Hair follicle dermal papilla cell (primary cell): ENCODE measurements around the gene THOC6. TPM values are rescaled to one million over a fixed set of nuclear protein-coding genes. Genes with fewer than 3 reads are reported as not detected.

Source experiments
- small RNA-seq: library from RNA; depleted of rRNA; stranded (forward); fragments of <200 nt; gene quantifications from one replicate; pipeline ENCODE3, GENCODE V24; 2012
- total RNA-seq: library from RNA; depleted of rRNA; stranded (reverse); fragments of >200 nt; gene quantifications from 2 replicates; pipeline ENCODE4 v1.2.3, GENCODE V29; 2012

Gene THOC6
- 32.0 and 35.0 TPM in 2 replicates for total RNA-seq

DNA sequence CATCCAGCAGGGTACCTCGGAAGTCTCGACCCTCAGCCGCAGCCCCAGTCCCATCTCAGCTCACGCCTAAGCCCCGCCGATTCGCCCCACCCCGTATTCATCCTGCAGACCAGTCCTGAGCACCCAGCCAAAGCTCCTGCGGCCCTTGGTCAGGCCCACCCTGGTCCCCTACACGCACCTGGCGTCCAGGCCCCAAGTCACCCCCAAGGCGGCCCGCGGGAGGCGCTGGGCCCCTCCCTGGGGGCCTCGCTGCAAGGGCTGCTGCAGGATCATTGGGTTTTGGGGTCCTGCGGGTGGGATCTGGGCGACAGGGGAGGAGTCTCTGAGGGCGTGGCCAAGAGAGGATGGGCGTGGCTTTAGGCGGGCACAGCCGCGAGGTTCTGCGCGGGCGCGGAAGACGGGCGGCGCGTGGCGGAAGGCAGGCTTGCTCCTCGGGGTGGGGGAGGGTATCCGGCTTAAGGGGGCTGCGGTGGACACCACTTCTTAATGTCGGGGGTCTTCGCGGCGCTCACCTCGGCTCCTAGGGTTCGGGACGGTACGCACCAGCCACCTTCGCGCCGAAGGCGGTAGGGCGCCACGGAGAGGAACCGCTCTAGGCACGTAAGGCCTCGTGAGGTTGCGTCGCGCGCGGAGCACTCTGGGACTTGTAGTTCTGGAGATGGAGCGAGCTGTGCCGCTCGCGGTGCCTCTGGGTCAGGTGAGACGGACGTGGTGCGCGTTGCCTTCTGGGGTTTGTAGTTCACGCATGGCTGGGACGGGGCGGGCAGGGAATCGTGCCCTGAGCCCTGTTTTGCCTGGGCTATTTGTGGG lies at the start of gene THOC6, which contains the start of gene HCFC1R1:
Gene THOC6, plus strand, starts transcription at position 367 of the 810 bp plus-strand sequence. Its CDS starts 292 bp downstream, at position 659.
Gene HCFC1R1, minus strand, starts transcription at position 274 of the 810 bp plus-strand sequence. Its CDS starts 1 bp downstream, at position 273.

DNA sequence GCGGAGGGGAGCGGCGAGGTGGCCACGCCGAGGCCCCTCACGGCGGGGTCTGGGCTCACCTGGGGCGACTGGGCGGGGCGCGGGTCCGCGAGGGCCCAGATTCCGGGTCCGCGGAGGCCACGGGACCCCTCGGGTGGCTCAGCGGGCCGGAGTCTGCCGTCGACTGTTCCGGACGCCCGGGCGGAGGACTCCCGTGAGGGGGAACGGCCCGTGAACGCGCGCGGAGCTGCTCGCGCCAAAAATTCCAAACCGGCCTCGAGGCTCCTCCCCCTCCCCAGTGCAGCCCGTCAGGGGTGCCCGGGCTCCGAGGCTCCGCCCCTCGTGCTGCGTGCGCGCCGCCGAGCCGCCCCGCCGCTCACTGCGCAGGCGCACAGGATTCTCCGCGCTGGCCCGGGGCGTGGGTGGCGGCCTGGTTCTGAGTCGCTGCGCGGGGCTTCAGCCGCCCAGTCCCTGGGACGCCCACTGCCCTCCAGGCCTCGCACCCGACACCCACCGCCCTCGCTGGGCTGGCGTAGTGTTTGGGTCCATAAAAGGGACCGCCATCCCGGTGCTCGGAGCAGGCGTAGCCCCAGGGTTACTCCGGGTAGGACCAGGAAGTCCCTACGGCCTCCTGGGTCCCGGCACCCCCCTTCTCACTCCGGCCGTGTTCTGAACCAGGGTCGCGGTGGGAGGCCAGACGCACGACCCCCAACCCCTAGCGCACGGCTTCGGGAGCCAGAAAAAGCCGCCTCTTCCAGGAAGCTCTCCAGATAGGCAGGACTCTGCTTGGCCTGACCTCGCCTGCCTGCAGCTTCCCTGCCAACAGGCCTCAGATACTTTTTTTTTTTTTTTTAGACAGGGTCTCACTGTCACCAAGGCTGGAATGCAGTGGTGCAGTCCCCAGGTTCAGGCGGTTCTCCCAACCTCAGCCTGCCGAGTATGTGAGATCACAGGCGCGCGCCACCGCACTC lies 43.3 kb upstream of the THOC6 start, which contains the start of gene PKMYT1:
Gene PKMYT1, minus strand, starts transcription at position 220 of the 950 bp plus-strand sequence. CDS start 789 bp downstream, outside the sequence.

DNA sequence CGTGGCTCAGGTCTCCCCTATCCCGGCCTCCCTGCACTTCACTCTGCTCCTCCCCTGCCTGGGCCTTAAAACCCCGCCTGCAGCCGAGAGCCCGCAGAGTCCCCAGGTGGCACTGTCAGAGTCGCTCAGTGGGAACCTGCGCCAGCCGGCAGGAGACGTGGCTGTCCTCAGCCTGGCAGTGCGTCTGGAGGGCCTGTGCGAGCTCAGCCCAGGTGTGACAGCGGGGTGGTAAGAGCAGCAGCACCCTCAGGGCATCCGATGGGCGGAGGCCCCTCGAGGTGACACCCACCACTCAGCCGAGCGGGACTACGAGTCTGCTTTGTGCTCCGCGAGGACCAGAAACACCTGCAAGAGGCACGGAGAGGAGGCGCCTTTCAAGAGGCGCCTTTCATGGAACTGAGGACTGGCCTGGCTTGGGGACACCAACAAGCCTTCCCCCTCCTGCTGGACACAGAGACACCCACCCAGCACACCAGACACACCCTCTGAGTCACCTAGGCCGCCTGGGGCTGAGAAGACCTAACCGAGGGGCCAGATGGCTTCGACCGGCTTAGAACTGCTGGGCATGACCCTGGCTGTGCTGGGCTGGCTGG lies 10.9 kb upstream of the THOC6 start, which contains the start of gene CLDN9:
Gene CLDN9, plus strand, starts transcription at position 96 of the 593 bp plus-strand sequence. Its CDS starts 440 bp downstream, at position 536.

DNA sequence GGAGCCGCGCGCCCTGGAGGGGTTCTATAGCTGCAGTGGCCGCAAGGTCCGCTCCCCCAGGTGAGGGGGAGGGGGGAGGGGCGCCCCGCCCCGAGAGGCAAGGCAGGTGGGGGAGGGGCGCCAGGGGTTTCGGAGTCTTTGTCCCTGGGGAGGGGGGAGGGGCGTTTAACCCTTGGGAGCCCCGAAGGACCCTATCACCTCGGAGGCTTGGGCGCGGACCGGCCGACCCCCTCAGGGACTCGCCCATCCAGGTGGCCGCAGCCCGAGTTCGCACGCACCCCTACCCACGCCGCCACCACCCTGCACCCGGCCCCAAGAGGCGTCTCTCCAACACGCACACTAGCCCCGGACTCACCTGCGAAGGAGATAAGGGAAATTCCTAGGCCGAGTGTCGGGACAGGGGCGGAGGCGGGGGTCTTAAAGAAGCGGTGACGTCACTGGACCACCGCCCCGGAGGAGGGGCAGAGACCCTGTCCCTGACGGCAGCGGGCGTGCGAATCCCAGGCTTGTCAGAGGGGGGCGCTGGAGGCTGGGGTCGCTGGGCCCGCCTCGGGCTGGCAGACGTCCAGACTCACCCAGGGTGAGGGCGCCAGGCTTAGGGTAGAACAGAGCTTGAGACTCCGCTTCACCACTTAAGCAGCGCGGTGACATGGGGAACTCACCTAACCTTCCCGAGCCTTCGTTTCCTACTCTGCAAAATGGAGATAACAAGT lies 5.9 kb upstream of the THOC6 start, which contains the start of gene CLDN6:
Gene CLDN6, minus strand, starts transcription at position 390 of the 713 bp plus-strand sequence. CDS start 2,162 bp downstream, outside the sequence.

DNA sequence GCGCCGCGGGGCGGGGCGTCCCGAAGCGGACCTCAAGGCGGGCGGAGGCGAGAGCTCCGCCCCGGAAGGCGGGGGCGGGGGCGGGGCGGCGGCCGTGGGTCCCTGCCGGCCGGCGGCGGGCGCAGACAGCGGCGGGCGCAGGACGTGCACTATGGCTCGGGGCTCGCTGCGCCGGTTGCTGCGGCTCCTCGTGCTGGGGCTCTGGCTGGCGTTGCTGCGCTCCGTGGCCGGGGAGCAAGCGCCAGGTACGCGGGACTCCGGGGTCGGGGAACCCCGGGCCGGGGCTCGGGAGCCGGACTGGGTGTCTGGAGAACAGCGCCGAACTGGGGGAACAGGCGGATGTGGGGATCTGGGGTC lies 3.6 kb upstream of the THOC6 start, which contains the start of gene TNFRSF12A:
Gene TNFRSF12A, plus strand, starts transcription at position 122 of the 357 bp plus-strand sequence. Its CDS starts 30 bp downstream, at position 152.

DNA sequence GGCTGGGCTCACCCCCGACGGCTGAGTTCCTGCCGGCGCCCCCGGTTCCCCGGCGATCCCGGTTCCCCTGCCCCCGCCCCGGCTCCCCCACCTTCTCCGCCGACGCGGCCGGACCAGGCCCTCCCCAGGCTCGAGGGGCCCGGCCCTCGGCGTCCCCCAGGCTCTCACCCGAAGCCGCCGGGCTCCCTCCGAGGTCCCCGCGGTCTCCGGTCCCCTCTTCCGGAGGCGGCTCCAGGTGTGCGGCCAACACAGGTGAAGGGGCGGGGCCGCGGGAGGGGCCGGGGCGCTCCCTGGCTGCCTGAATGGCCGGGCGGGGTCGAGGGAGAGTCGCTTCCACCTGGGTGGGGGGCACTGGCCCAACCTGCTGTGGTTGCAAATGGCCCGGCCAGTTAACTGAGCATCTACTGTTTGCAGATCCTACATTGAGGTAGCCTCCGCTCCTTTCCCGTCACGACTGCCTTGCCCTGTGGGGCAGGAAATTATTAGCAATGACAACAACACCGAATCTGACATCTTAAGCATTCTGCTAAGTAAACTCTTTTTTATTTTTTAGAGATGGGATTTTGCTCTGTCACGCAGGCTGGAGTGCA lies 13.0 kb downstream of the THOC6 start, which contains the start of gene BICDL2:
Gene BICDL2, minus strand, starts transcription at position 219 of the 590 bp plus-strand sequence. CDS start 1,448 bp downstream, outside the sequence.

DNA sequence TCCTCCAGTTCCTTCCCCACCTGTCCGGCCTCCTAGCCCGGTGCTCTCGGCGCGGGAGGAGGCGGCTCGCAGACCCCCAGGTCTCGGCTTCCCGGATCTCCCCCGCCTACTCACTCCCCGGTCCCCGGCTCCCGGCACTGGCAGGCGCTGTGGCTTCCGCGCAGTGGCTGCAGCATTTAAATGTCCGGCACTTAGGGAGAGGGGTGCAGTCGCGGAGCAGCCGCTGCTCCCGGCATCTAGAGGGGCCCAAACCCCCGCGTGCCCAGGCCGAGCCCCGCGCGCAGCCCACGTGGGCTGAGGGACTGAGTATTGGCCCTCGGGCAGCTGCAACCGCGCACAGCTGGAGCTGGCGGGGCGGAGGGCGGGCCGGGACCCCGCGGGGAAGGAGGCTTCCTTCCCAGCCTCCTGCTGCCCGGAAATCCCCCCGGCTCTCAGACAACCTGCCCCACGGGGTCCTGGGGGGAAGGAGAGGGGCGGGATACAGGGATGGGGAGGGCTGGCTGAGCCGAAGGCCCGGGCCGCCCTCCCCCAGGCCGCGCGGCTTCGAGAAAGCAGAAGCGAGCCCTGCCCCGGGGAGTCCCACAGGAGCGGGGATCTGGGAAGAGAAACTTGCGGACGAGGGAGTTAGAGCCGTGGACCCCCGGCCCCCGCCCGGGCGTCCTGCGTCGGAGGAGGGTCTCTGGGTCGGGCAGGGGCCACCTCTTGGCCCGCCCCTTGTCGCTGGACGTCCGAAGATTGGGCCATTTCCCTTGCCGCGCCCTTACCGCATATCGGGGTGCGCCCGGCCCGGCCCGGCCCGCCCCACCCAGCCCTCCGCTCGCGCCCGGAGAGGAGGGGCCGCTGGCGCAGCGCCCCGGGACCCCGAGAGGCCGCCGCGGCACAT lies 22.2 kb downstream of the THOC6 start, which contains the start of gene MMP25:
Gene MMP25, plus strand, starts transcription at position 804 of the 883 bp plus-strand sequence. CDS start 357 bp downstream, outside the sequence.

DNA sequence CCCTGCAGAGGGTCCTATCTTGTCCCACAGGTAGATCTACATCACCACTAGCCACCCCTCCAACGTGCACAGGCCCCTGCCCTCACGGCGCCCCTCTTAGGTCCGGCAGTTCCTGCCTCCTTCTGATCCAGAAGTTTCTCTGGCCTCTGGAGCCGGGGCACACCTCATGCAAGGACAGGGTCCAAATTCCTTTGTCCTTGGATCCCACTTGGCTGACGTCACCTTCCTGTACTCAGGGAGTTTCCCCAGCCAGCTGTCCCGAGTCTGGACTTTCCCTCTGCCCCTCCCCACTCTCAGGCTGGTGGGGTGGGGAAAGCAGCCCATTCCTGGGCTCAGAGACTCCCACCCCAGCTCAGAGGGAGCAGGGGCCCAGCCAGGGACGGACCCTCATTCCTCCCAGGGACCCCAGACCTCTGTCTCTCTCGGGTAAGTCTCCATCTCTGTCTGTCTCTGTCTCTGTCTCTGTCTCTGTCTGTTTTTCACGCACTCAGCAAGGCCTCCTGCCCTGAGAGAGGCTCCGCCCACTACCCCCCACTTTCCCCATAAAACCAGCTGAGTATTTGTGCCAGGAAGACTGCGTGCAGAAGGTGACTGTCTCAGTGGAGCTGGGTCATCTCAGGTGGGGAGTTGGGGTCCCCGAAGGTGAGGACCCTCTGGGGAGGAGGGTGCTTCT lies 41.4 kb downstream of the THOC6 start, which contains the start of gene IL32:
Gene IL32, plus strand, starts transcription at position 572 of the 673 bp plus-strand sequence. CDS start 172 bp downstream, outside the sequence.

Small RNA genes lying within 50 kb of the gene (small RNA-seq; reads per million reads assigned to genes)
- gene LINC00514 = not detected

Other genes with a start within 250 kb of the THOC6 start
- 177 and 362 TPM in 2 replicates for gene ELOB, start 246.8 kb upstream of the THOC6 start, total RNA-seq
- gene PRSS33, start 236.5 kb upstream of the THOC6 start, total RNA-seq = not detected in 2 replicates
- gene PRSS41, start 225.6 kb upstream of the THOC6 start, total RNA-seq = not detected in 2 replicates
- gene PRSS21, start 206.8 kb upstream of the THOC6 start, total RNA-seq = 0.49 TPM in 1 of 2 replicates, not detected in the other
- not detected in 2 replicates for gene ZG16B, start 193.7 kb upstream of the THOC6 start, total RNA-seq
- not detected in 2 replicates for gene PRSS22, start 165.9 kb upstream of the THOC6 start, total RNA-seq
- 45.9 and 60.1 TPM in 2 replicates for gene FLYWCH2, start 140.8 kb upstream of the THOC6 start, total RNA-seq
- gene FLYWCH1, start 112.1 kb upstream of the THOC6 start, total RNA-seq = 33.8 and 34.7 TPM in 2 replicates
- gene KREMEN2, start 59.8 kb upstream of the THOC6 start, total RNA-seq = not detected in 2 replicates
- gene PAQR4, start 54.7 kb upstream of the THOC6 start, total RNA-seq = 2.6 and 3.3 TPM in 2 replicates
- gene PKMYT1, start 43.6 kb upstream of the THOC6 start, total RNA-seq = 1.9 and 2.2 TPM in 2 replicates
- gene CLDN9, start 11.1 kb upstream of the THOC6 start, total RNA-seq = not detected in 2 replicates
- 0.12 and 0.16 TPM in 2 replicates for gene CLDN6, start 5.9 kb upstream of the THOC6 start, total RNA-seq
- gene TNFRSF12A, start 3.7 kb upstream of the THOC6 start, total RNA-seq = 189 and 267 TPM in 2 replicates
- 36.1 and 43.3 TPM in 2 replicates for gene HCFC1R1, start 93 bp upstream of the THOC6 start, total RNA-seq
- not detected in 2 replicates for gene BICDL2, start 12.9 kb downstream of the THOC6 start, total RNA-seq
- 0.12 and 0.16 TPM in 2 replicates for gene MMP25, start 22.5 kb downstream of the THOC6 start, total RNA-seq
- gene IL32, start 41.6 kb downstream of the THOC6 start, total RNA-seq = 0.36 and 3.4 TPM in 2 replicates
- gene ZSCAN10, start 75.3 kb downstream of the THOC6 start, total RNA-seq = not detected in 2 replicates
- gene ZNF205, start 88.6 kb downstream of the THOC6 start, total RNA-seq = 19.8 and 21.1 TPM in 2 replicates
- gene ZNF213, start 111.0 kb downstream of the THOC6 start, total RNA-seq = 10.1 and 11.7 TPM in 2 replicates
- gene OR1F1, start 164.2 kb downstream of the THOC6 start, total RNA-seq = not detected in 2 replicates
- gene ZNF200, start 211.1 kb downstream of the THOC6 start, total RNA-seq = 9.2 and 9.5 TPM in 2 replicates
- gene MEFV, start 232.6 kb downstream of the THOC6 start, total RNA-seq = 0.12 and 0.16 TPM in 2 replicates